Hematopoietic multipotent progenitor cell treated with erythropoietin and hydrocortisone succinate and interleukin-3 and kit ligand, for 17 days (in vitro differentiated cells): ENCODE results near the gene FXYD2.
"Not testable (repeated sequence)": the region's sequence is repeated elsewhere in the genome, so short reads cannot be mapped to it uniquely, and the experiment has no call there.

Experiments used
- DNase-seq: peaks from one replicate; pipeline ENCODE4 v3.0.0-alpha.2; 2015; ENCODE audit warnings: low spot score

FXYD2 gene

DNA sequence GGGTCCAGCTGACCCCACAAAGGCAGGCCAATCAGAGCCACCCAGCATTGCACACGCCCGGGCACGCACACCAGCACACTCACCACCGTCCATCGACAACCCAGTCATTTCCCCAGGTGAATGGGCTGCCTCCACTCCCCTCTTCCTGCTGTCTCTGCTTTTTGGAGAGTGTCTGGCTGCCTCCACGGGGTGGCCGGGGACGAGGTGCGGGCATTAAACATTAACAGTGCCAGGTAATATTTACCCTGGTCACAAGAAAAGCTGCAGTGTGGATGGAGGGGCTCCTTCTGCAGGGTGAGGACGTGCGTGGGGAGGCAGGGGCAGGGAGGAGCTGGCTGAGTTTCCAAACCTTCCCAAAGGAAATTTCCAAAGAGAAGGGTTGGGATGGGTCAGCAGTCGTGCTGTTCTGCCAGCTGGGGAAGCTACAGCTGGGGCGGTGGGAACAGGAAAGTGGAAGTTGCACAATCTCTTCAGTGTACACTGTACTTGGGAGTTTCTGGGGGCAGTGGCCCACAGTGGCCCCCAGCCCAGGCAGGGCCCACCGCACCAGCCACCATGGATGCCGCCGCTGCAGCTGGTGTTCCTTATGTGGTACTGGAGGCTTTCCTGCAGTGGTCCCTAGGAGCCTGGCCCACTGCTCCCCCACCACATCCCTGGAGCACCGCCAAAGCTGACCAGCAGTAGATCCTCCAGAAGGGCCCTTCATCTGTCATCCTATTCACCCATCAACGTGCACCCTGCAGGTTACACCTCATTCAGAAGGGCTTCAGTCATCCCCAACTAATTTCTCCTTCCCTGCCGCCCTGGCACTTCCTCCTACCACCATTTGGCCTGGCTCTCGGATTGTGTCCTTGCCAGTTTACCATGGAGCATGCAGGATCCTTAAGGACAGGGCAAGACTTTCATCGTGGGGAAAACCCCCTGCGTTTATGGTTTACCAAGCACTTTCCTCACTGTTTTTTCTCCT is at the start of gene FXYD2:
Gene FXYD2 (minus strand): TSS at position 174 of the 967 bp plus-strand sequence. CDS start 66 bp downstream, at position 108.
- no peak for DNase-seq

GRCh38 chr11:117873828-117874125 is 49.2 kb upstream of the FXYD2 start:
- DNase-seq, result no peak

GRCh38 chr11:117872975-117873827 is 48.7 kb upstream of the FXYD2 start:
- DNase-seq, result no peak

- DNase-seq, result no peak
Measured at GRCh38 chr11:117872420-117872961, 47.9 kb upstream of the FXYD2 start.

DNA sequence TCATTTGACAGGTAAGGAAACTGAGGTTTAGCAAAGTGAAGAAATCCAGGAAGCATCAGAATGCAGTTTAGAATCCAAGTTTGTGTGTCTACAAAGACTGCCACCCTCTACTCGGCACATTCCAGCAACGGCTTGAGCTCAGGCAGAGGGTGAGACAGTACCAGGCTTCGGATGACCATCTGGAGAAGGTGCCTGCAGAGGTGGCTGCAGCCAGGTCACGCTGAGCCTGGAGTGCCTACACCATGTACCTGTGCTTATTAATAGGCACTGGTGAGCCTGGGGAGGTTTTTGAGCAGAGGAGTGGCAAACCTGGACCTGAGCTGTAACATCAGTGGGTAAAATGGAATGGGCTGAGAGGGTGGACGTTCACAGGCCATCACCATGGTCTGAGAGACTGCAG is 47.2 kb upstream of the FXYD2 start:
- DNase-seq, result no peak

DNA sequence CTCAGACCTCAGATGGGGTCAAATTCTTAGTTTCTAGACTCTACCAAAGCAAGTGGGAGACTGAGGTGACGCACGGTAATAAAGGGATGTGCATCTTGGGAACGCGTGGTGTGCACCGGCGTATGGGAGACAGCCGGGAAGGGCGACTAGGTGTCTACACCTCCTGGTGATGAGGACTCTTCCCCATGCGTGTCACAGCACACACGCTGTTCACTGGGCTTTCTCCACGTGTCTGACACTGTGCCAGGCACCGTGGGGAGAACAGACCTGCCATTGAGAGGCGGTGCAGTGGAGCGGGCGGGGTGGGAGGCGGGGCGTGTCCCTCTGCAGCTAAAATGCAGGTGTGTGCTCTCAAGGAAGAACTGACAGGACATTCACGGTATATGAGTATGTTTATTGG is 46.6 kb upstream of the FXYD2 start:
- DNase-seq, result no peak

DNA sequence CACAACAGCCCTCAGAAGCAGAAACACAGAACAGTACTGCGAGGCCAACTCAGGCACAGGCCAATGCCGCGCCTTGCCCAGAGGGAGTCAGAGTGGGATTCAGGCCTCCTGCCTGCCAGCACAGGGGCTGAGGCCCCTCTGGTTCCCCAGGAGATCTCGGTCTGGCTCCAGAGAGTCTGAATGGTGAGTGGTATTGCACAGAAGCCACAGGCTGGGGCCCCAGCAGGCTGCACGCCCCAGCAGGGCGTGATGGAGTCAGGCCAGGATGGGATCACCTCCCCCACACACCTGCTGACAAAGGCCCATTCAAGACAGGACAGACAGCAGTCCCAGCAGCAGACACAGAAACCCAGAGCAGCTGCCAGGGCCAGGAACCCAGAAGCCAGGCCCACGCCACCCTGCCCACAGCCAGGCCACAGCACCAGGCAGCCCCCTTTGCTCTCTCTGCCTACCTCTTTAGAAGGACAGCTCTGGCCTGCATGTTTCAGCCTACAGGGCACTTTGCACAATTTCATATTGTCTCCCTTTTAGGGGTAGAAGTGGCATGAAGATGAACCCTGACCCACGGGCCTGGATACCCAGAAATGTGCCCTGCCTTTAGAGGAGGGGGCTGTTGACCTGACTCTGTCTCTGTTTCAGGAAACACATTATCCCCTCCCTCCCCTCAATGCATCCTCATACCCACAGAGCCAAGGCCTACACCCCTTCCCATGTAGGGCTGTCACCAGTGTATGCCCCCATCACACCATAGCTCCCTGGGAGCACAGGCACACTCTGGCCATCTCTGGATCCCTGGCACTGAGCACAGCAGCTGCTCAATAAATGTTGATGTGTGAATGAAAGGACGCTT is 45.8 kb upstream of the FXYD2 start:
- no peak for DNase-seq

DNA sequence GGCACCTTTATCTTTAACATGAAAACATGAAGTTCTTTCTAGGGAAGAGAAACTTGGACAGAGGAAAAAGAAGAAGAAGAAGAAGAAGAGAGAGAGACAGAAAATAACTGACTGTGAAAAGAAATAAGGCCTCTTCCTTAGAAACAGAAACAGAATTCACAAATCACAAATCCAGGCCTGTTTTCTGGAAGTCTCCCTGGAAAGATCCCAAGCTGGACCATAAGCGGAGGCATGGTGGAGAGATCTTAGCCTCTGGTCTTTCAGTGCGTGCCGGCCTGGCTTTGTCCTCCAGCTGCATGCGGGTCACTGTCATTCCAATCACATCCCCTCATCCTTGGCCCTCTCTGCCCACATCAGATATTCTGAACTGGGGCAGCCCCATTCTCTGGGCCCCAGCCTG is 45.1 kb upstream of the FXYD2 start:
- no peak for DNase-seq

GRCh38 chr11:117868815-117869561 is 44.4 kb upstream of the FXYD2 start:
- no peak for DNase-seq

DNA sequence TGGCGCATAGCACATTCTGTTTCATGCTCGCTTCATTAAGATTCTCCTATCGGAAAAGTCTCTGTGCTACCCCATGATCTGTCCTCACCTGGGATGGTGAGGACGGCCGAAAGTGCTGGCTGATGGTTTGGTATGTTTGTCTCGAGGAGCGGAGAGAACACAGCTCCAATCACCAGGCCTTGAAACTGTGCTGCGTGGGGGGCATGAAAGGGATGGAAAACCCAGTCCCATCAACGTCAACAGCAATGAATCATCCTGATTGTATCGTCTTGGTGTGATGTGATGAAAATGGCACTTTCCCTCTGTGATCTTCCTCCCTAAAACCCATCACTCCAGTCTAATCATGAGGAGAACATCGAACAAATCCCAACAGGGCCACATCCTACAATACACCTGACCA is 43.5 kb upstream of the FXYD2 start:
- DNase-seq, result no peak

DNA sequence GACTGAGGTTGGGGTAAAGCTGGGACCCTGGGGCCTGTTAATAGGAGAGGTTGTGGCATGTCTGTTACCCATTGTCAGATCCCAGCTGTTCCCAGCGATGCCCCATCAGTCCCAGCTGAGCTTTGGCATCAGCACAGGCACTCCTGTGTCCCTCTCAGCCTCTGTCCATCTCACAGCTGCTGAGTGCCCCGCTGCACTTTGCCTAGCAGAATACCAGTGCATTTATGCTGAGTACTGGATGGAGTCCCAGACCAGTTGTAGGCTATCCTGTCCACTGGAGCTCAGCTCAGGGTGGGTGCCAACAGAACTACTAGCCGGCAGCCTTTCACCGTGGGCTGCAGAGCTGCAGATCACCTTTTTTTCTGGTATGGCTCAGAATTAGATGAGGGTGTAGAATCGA is 42.0 kb upstream of the FXYD2 start:
- DNase-seq, result no peak

- DNase-seq, result not testable (repeated sequence)
Measured at GRCh38 chr11:117865546-117865945, 41.0 kb upstream of the FXYD2 start.

DNA sequence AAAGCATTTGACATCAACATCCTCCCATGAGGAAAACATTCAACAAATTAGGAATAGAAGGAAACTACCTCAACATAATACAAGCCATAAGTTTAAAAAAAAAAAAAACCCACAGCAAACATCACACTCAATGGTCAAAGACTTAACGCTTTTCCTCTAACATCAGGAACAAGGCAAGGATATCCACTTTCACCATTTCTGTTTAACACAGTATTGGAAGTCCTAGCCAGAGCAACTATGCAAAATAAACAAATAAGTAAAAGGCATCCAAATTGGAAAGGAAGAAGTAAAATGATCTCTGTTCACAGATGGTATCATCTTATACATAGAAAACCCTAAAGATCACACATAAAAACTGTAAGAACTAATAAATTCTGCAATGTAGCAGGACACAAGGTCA is 38.8 kb upstream of the FXYD2 start:
- no peak for DNase-seq

- DNase-seq, result no peak
Measured at GRCh38 chr11:117862753-117863152, 38.2 kb upstream of the FXYD2 start.

- DNase-seq, result no peak
Measured at GRCh38 chr11:117862019-117862725, 37.6 kb upstream of the FXYD2 start.

DNA sequence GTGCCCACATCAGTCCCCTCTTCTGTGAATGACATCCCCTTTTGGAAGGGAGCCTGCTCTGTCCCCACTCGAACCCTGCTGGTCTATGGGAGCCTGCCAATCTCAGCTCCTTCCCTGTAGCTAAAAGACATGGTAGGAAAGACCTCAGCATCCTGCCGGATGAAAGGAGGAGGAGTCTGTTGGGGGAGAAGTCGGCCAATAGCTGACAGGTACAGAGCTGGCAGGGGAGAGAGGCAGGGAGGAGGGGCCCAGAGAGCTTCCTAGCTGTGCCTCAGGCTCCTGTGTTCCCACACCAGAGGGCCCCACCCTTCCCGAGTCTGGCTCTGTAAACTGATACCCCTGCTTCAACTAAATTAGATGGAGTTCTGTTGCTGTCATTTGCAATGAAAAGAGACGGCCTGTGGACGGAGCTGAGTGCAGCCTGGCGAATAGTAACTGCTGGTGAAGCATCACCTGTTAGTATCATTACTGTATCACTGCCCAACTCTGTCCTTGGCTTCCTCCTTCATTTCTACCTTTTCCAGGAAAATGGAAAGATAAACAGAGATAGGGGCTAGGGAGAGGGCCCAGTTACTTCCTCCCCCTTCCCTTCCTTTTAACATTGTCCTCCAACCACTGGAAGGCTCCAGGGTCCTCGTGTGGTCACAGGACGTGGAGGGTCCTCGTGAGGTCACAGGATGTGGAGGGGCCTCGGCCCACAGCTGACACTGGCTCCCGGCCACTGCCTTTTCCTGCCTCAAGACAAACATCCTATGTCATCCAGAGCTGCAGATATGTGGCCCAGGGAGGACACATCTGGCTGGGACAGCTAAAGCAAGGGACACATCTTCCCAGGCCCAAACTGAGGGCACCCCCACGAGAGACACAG is 36.8 kb upstream of the FXYD2 start:
- no peak for DNase-seq

DNA sequence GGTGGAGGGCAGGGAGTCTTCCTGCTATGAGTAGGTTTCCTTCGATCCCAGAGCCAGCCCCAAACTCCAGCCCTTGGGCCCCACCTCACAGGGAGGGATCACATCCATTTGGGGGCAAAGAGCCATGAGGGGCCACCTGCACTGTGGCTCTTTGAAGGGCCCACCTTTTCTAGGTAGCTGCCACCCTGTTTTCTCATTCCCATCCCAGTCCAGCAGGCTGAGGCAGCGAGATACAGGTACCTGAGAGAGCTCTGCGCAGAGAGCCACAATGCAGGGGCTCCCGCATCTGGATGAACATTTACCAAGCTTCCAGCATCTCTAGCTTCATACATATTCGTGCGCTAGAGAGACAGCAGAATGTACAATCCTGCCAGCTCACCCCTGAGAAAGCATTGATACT is 35.6 kb upstream of the FXYD2 start:
- no peak for DNase-seq

DNA sequence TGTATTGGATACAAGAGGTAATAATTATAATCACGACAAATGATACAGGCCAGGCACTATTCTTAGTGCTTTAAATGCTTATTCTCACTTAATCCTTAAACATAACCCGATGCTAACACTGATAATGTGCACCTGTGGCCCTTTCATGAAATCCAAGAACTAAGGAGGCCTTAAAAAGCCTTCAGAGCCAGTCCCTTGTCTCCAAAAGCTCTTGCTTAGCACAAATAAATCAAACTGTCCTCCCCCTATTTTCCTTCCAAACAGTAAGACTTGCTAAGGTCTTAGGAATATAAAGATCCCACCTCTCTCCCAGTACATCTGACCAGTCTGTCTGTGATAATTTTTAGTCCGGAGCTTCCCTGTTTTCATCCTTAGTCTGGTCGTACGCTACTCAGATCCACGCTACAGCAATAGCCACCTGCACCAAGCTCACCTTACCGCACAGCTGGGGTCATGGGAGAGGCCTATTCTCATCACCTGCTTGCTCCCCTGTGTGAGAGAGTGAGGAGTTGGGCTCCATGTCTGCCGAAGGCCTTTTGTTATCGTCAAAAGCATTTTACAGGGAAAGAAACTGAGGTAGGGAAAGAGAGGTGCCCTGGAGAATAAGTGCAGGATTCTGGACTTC is 35.1 kb upstream of the FXYD2 start:
- DNase-seq, result no peak

- DNase-seq, result no peak
Measured at GRCh38 chr11:117859061-117859460, 34.5 kb upstream of the FXYD2 start.
